Stomach (tissue), 4 donors: ENCODE results near the gene EPHB6.

Source experiments
- CTCF ChIP-seq, 7 experiments: fragments of 450-650 bp in 4 of 7; fragments of 200-600 bp in 3 of 7; sonication (generic) in 3 of 7; IDR thresholded peaks; one replicate each; pipeline ENCODE4 v1.5.1; 2016 to 2019; ENCODE audit warnings: antibody characterized with exemption in 7 of 7, control low read depth in 2 of 7, mild to moderate bottlenecking in 1 of 7
- POLR2A ChIP-seq, 4 donors: fragments of 450-650 bp; IDR thresholded peaks; one replicate each; pipeline ENCODE4 v1.6.1; 2016; ENCODE audit warnings: antibody characterized with exemption in 4 of 4, control low read depth in 2 of 4, mild to moderate bottlenecking in 1 of 4, moderate library complexity in 1 of 4

- TF ChIP-seq POLR2A (IDR thresholded peaks at IDR 0.05) = no peak
- no peak for TF ChIP-seq CTCF (IDR thresholded peaks at IDR 0.05)
Measured at GRCh38 chr7:142894112-142894984, 39.5 kb downstream of the EPHB6 start.
